Measurements from ENCODE around the gene CIC.
A peak's percentile ranks its signal among the peaks of the same experiment; 100 is the strongest.

Gene CIC

GRCh38 chr19:42309686-42310085 is 40.6 kb downstream of the CIC start:
- DNase-seq (ENCODE audit: low read depth), result no peak
- H3K4me3 ChIP-seq (ENCODE audit: control insufficient read depth, low read depth, low read length), result no peak overlapping the region
- TF ChIP-seq, protein P1, sequence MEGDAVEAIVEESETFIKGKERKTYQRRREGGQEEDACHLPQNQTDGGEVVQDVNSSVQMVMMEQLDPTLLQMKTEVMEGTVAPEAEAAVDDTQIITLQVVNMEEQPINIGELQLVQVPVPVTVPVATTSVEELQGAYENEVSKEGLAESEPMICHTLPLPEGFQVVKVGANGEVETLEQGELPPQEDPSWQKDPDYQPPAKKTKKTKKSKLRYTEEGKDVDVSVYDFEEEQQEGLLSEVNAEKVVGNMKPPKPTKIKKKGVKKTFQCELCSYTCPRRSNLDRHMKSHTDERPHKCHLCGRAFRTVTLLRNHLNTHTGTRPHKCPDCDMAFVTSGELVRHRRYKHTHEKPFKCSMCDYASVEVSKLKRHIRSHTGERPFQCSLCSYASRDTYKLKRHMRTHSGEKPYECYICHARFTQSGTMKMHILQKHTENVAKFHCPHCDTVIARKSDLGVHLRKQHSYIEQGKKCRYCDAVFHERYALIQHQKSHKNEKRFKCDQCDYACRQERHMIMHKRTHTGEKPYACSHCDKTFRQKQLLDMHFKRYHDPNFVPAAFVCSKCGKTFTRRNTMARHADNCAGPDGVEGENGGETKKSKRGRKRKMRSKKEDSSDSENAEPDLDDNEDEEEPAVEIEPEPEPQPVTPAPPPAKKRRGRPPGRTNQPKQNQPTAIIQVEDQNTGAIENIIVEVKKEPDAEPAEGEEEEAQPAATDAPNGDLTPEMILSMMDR (conservative IDR thresholded peaks at IDR 0.05; ENCODE audit: control insufficient read depth, insufficient read depth, low read depth, low read length), result no peak

DNA sequence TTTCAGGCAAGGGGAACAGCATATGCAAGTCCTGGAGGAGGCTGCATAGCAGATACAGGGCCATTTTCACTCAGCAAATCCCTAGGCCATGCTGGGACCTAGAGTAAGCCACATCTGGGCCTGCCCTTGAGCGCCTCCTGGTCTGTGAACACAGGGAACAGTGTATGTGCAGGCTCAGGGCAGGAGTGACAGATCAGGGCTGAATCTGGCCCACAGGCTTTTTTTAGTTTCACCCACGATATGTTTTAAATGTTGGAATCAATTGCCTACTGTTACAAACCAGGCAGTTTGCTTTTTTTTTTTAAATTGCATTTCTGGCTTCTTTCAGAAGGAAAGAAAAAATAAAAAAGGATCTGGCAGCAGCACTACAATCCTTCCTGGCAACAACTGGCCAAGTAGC is 42.6 kb downstream of the CIC start:
- DNase-seq (ENCODE audit: low read depth), result no peak
- TF ChIP-seq, protein P1 (conservative IDR thresholded peaks at IDR 0.05; ENCODE audit: control insufficient read depth, insufficient read depth, low read depth, low read length), result peak; percentile 13
- no peak overlapping the region for H3K4me3 ChIP-seq (ENCODE audit: control insufficient read depth, low read depth, low read length)

- H3K4me3 ChIP-seq (ENCODE audit: control insufficient read depth, low read depth, low read length), result no peak overlapping the region
- DNase-seq (ENCODE audit: low read depth), result no peak
- TF ChIP-seq, protein P1 (conservative IDR thresholded peaks at IDR 0.05; ENCODE audit: control insufficient read depth, insufficient read depth, low read depth, low read length), result no peak
Observed at GRCh38 chr19:42312370-42312769, 43.3 kb downstream of the CIC start.

GRCh38 chr19:42313096-42313839 is 44.2 kb downstream of the CIC start, which contains the start of gene TMEM145:
Gene TMEM145, plus strand, starts transcription at chr19:42313309. Its CDS starts 68 bp downstream, at chr19:42313377.
- peak within 1 kb of the TSS; percentile 2 for H3K4me3 ChIP-seq (ENCODE audit: control insufficient read depth, low read depth, low read length)
- peak; percentile 30 for DNase-seq (ENCODE audit: low read depth)
- TF ChIP-seq, protein P1 (conservative IDR thresholded peaks at IDR 0.05; ENCODE audit: control insufficient read depth, insufficient read depth, low read depth, low read length), result no peak

GRCh38 chr19:42313840-42314755 is 45.0 kb downstream of the CIC start:
- TF ChIP-seq, protein P1 (conservative IDR thresholded peaks at IDR 0.05; ENCODE audit: control insufficient read depth, insufficient read depth, low read depth, low read length), result no peak
- no peak for DNase-seq (ENCODE audit: low read depth)
- no peak overlapping the region for H3K4me3 ChIP-seq (ENCODE audit: control insufficient read depth, low read depth, low read length)

- TF ChIP-seq, protein P1 (conservative IDR thresholded peaks at IDR 0.05; ENCODE audit: control insufficient read depth, insufficient read depth, low read depth, low read length), result no peak
- DNase-seq (ENCODE audit: low read depth), result no peak
- H3K4me3 ChIP-seq (ENCODE audit: control insufficient read depth, low read depth, low read length), result no peak overlapping the region
Observed at GRCh38 chr19:42315024-42315423, 46.0 kb downstream of the CIC start.

Data from fibroblast of mammary gland (primary cell).